Sigmoid colon (tissue), 7 donors: ENCODE results near the gene GPD2. TPM values are rescaled to one million over a fixed set of nuclear protein-coding genes. Genes with fewer than 3 reads are reported as not detected.
A peak's percentile ranks its signal among the peaks of the same experiment; 100 is the strongest.

ENCODE experiments used
- DNase-seq: peaks from one replicate; pipeline ENCODE4 v3.0.0-alpha.2; 2019
- H3K27ac ChIP-seq, 4 donors: fragments of 200-600 bp; sonication (generic); one replicate each; pipeline ENCODE4 v1.5.1; 2016 to 2019; ENCODE audit warnings: mild to moderate bottlenecking in 1 of 4
- H3K27me3 ChIP-seq, 3 donors: fragments of 200-600 bp; sonication (generic); one replicate each; pipeline ENCODE4 v1.5.1; 2019; ENCODE audit warnings: mild to moderate bottlenecking in 1 of 3
- H3K36me3 ChIP-seq, 4 donors: fragments of 200-600 bp; sonication (generic); one replicate each; pipeline ENCODE4 v1.5.1; 2016 to 2019
- H3K4me1 ChIP-seq, 4 donors: fragments of 200-600 bp; sonication (generic); one replicate each; pipeline ENCODE4 v1.5.1; 2017 to 2019
- H3K4me3 ChIP-seq, 4 donors: fragments of 200-600 bp; sonication (generic); one replicate each; pipeline ENCODE4 v1.5.1; 2017 to 2019; ENCODE audit warnings: mild to moderate bottlenecking in 2 of 4, moderate library complexity in 1 of 4
- H3K9me3 ChIP-seq, 4 donors: fragments of 200-600 bp in 3 of 4; sonication (generic) in 3 of 4; one replicate each; pipeline versions ENCODE4 v1.5.1 to v1.6.1; 2013 to 2019
- EP300 ChIP-seq, 4 donors: sonication (generic); formaldehyde crosslinking; IDR thresholded peaks; one replicate each; pipeline ENCODE4 v1.6.1; 2017; ENCODE audit warnings: antibody characterized with exemption in 4 of 4
- POLR2A ChIP-seq, 2 donors: fragments of 450-650 bp; IDR thresholded peaks; one replicate each; pipeline ENCODE4 v1.6.1; 2016; ENCODE audit warnings: antibody characterized with exemption in 2 of 2, mild to moderate bottlenecking in 2 of 2, moderate library complexity in 2 of 2
- POLR2AphosphoS5 ChIP-seq, 4 donors: sonication (generic); formaldehyde crosslinking; IDR thresholded peaks; one replicate each; pipeline ENCODE4 v1.6.1; 2017; ENCODE audit warnings: antibody characterized with exemption in 4 of 4
- WGBS, 2 donors: extraction: QIAGEN DNeasy Blood & Tissue Kit; methylation state at CpG; one replicate each; pipeline ENCODE4 v1.1.7; 2013; 5-methylcytosine and 5-hydroxymethylcytosine counted together
- intact Hi-C: fragments of 100-400 bp; cut with DNase I; formaldehyde crosslinking; loops from one replicate; pipeline ENCODE4 v1.15.1; 2023
- polyA plus RNA-seq, 3 donors: library from polyadenylated mRNA; stranded (reverse); fragments of 200-250 nt; gene quantifications; one replicate each; pipeline ENCODE4 v1.2.3, GENCODE V29; 2013
- total RNA-seq, 4 donors: library from RNA; depleted of rRNA; stranded (reverse); fragments of >200 nt; gene quantifications; one replicate each; pipeline ENCODE4 v1.1.0, GENCODE V29; 2016
- TF ChIP-seq, protein P1 (sequence below), 4 experiments: fragments of 450-650 bp in 3 of 4; fragments of 200-600 bp in 1 of 4; IDR thresholded peaks; one replicate each; pipeline ENCODE4 v1.5.1; 2016 to 2019; ENCODE audit warnings: antibody characterized with exemption in 4 of 4, mild to moderate bottlenecking in 3 of 4, moderate library complexity in 2 of 4
- donor health status: healthy with polysubstance abuse.
- donor health status: Bipolar disorder and iron deficiency.
- donor health status: healthy.

Gene GPD2
- total and polyA plus RNA-seq, 7 donors, result 13.2 to 44.6 (median 16.3) TPM

DNA sequence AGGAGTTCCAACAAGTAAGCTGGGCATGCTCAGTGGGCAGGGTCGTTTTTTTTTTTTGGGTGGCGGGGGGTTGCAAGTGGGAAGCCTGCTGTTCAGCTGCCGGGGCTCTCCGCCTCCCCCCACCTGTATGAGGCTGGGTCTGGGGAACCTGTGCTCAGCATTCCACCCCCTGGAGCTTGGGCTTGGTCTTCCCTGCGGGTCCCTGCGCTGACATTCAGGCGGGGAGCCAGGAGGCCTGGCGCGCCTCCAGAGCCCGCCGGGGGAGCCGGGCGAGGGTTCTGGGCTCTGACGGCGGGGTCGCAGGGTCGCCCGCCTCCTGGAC, 822 bp upstream of the GPD2 start:
- Histone ChIP-seq H3K4me1 (peaks cover 0 to 30% (median 26%) of the 10 kb centered on the region in 4 donors), H3K36me3 (no peaks in the 10 kb centered on the region), H3K27ac (peak overlapping the region; percentile 96 to 99 (median 98)), H3K9me3 (no peaks in the 10 kb centered on the region), H3K4me3 (peak overlapping the region; percentile 53 to 82 (median 72)), H3K27me3 (no peaks in the 10 kb centered on the region)
- TF ChIP-seq POLR2A (IDR thresholded peaks at IDR 0.05) (no peak), POLR2AphosphoS5 (IDR thresholded peaks at IDR 0.05) (no peak), EP300 (IDR thresholded peaks at IDR 0.05) (no peak)
- TF ChIP-seq, protein P1, sequence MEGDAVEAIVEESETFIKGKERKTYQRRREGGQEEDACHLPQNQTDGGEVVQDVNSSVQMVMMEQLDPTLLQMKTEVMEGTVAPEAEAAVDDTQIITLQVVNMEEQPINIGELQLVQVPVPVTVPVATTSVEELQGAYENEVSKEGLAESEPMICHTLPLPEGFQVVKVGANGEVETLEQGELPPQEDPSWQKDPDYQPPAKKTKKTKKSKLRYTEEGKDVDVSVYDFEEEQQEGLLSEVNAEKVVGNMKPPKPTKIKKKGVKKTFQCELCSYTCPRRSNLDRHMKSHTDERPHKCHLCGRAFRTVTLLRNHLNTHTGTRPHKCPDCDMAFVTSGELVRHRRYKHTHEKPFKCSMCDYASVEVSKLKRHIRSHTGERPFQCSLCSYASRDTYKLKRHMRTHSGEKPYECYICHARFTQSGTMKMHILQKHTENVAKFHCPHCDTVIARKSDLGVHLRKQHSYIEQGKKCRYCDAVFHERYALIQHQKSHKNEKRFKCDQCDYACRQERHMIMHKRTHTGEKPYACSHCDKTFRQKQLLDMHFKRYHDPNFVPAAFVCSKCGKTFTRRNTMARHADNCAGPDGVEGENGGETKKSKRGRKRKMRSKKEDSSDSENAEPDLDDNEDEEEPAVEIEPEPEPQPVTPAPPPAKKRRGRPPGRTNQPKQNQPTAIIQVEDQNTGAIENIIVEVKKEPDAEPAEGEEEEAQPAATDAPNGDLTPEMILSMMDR (IDR thresholded peaks at IDR 0.05), result no peak
- WGBS, 2 donors, result 2 to 6% methylated on average over 18 of the region's 18 CpGs
- intact Hi-C loops, result no loop called here
- no peak for DNase-seq

DNA sequence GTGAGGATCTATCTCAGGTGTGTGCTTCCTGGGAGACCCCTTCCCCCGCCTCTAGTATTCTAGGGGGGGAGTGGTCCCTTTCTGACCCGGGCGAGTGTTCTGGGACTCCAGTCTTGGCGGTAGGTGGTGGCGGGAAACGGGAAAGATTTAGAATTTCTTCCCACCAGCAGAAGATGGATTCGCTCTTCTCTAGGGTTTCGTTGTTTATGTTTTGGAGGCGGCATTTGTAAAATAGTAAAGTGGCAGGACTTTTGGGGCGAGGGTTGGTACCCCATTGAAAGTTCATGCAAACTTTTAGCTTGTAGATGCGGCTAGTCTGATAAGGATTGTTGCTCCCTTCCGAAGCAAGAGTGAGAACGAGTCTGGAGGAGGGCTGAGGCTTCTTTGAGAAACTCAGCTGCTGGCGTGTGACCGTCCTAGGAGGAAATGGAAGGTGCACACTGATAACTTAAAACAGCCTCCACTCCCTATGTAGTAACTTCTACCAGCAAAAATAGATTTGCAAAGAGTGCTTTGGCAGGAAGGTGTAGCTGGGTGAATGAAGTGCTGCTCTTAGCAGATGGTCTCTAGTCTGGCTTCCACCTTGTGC, 412 bp downstream of the GPD2 start:
- no peaks in the 10 kb centered on the region for H3K27me3 ChIP-seq
- WGBS, 2 donors, result 0 to 1% methylated on average over 15 of the region's 15 CpGs
- H3K27ac ChIP-seq, result peak overlapping the region; percentile 96 to 99 (median 98)
- intact Hi-C loops, result loop anchor here (1.0 to 2.0 kb wide), 4 partner anchors 34 to 102 kb away; no protein-coding TSS in a partner anchor
- TF ChIP-seq EP300 (IDR thresholded peaks at IDR 0.05), result no peak
- no peak for TF ChIP-seq POLR2AphosphoS5 (IDR thresholded peaks at IDR 0.05)
- TF ChIP-seq POLR2A (IDR thresholded peaks at IDR 0.05), result no peak
- TF ChIP-seq, protein P1 (IDR thresholded peaks at IDR 0.05), result no peak
- H3K36me3 ChIP-seq, result no peaks in the 10 kb centered on the region
- H3K4me1 ChIP-seq, result peaks cover 0 to 22% (median 18%) of the 10 kb centered on the region in 4 donors
- no peak for DNase-seq
- H3K4me3 ChIP-seq, result peak overlapping the region; percentile 53 to 82 (median 72)
- H3K9me3 ChIP-seq, result no peaks in the 10 kb centered on the region

DNA sequence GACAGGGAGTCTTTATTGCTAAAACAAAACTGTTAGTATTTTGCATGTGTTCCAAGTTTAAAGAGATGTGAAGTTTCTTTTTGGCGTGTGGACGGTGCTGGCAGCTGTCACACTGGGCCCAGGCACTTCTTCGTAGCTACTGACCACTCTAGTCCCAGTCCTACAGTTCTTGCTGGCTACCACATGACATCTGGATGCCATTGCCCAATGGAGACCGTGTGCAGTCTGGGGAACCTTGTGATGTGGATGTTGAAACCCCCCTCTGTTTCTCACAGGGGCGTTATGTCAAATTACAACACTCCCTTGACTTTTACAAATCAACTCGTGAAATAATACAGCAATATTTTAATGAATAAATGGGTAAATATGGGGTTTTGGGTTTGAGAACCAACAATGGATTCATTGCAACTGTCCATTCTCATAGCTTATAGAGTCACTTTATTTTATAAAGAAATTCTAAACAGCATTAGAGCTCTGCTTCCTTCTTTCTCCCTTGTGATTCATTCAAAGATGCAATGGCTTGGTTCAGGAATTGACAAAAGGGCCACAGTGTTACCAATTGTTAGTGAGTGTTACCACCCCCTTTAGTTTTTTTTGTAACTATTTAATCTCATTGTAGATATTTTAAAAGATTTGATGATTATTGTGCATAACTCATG, 1.2 kb downstream of the GPD2 start:
- TF ChIP-seq EP300 (IDR thresholded peaks at IDR 0.05) (no peak), POLR2AphosphoS5 (IDR thresholded peaks at IDR 0.05) (peak; percentile 25 to 72 (median 36)), POLR2A (IDR thresholded peaks at IDR 0.05) (no peak)
- TF ChIP-seq, protein P1 (IDR thresholded peaks at IDR 0.05), result no peak
- no peaks in the 10 kb centered on the region for H3K9me3 ChIP-seq
- peak overlapping the region; percentile 96 to 99 (median 98) for H3K27ac ChIP-seq
- intact Hi-C loops, result loop anchor here (2.0 kb wide), 2 partner anchors 33 to 103 kb away; no protein-coding TSS in a partner anchor
- peaks cover 0 to 22% (median 18%) of the 10 kb centered on the region in 4 donors for H3K4me1 ChIP-seq
- WGBS, 2 donors, result 5 to 26% methylated on average over 6 of the region's 6 CpGs
- H3K27me3 ChIP-seq, result no peaks in the 10 kb centered on the region
- peak overlapping the region; percentile 53 to 82 (median 72) for H3K4me3 ChIP-seq
- H3K36me3 ChIP-seq, result no peaks in the 10 kb centered on the region
- peak; percentile 79 for DNase-seq

DNA sequence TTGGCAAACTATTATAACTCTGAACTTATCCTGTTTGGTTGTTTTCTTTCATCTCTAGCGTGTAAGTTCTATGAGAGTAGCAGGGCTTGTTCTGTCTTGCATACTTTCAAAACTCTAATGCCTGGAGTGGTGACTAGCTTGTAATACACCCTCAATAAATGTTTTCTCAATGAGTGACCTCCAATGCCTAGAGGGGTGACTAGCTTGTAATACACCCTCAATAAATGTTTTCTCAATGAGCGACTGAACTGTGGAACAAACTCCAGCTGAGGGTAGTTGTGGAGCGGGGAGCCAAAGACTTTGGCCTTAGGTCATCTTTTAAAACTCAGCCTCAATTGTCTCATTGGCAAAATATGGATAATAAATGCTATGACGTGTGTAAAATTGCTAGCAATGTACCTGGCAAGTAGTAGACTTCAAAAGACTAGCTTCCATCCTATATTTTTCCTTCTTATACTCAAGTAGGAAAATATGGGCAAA, 1.8 kb downstream of the GPD2 start:
- Histone ChIP-seq H3K27me3 (no peaks in the 10 kb centered on the region), H3K27ac (peak overlapping the region in 1 of 4 donors; percentile 96), H3K9me3 (no peaks in the 10 kb centered on the region), H3K4me3 (no peak overlapping the region), H3K36me3 (no peaks in the 10 kb centered on the region), H3K4me1 (peaks cover 0 to 22% (median 18%) of the 10 kb centered on the region in 4 donors)
- WGBS, 2 donors, result 55 to 88% methylated on average over 4 of the region's 4 CpGs
- TF ChIP-seq EP300 (IDR thresholded peaks at IDR 0.05), result no peak
- TF ChIP-seq POLR2A (IDR thresholded peaks at IDR 0.05), result no peak
- no peak for TF ChIP-seq POLR2AphosphoS5 (IDR thresholded peaks at IDR 0.05)
- TF ChIP-seq, protein P1 (IDR thresholded peaks at IDR 0.05), result no peak
- DNase-seq, result no peak
- intact Hi-C loops, result loop anchor here (2.0 kb wide), 2 partner anchors 33 to 103 kb away; no protein-coding TSS in a partner anchor
